BLaER1 (cell line): ENCODE results near the gene GNL1.
"Not testable (repeated sequence)": the region's sequence is repeated elsewhere in the genome, so short reads cannot be mapped to it uniquely, and the experiment has no call there.

Source experiments
- H3K27ac ChIP-seq: shearing (Covaris generic); formaldehyde crosslinking; 2 replicates; pipeline ENCODE4 v1.8.1; 2022
- H3K27me3 ChIP-seq: shearing (Covaris generic); formaldehyde crosslinking; 2 replicates; pipeline ENCODE4 v1.8.1; 2022
- H3K36me3 ChIP-seq: shearing (Covaris generic); formaldehyde crosslinking; 2 replicates; pipeline ENCODE4 v1.8.1; 2022
- H3K4me1 ChIP-seq: shearing (Covaris generic); formaldehyde crosslinking; 2 replicates; pipeline ENCODE4 v1.8.1; 2022
- H3K4me2 ChIP-seq: shearing (Covaris generic); formaldehyde crosslinking; 2 replicates; pipeline ENCODE4 v1.8.1; 2022
- H3K4me3 ChIP-seq: shearing (Covaris generic); formaldehyde crosslinking; 2 replicates; pipeline ENCODE4 v1.8.1; 2022
- H3K9ac ChIP-seq: shearing (Covaris generic); formaldehyde crosslinking; 2 replicates; pipeline ENCODE4 v1.8.1; 2022
- H3K9me3 ChIP-seq: shearing (Covaris generic); formaldehyde crosslinking; 2 replicates; pipeline ENCODE4 v1.8.1; 2022
- H4K20me1 ChIP-seq: shearing (Covaris generic); formaldehyde crosslinking; 2 replicates; pipeline ENCODE4 v1.8.1; 2022
- Cebpa-rat ChIP-seq: shearing (Covaris generic); IDR thresholded peaks from 2 replicates; pipeline ENCODE4 v1.8.1; 2022

Gene GNL1

DNA sequence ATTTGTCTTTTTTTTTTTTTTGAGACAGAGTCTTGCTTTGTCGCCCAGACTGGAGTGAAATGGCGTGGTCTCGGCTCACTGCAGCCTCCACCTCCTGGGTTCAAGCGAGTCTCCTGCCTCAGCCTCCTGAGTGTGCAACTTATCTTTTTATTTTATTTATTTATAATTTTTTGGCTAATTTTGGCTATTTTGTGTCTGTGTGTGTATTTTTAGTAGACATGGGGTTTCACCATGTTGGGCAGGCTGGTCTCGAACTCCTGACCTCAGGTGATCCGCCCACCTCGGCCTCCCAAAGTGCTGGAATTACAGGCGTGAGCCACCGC, 39.6 kb downstream of the GNL1 start:
- peak overlapping the region; percentile 97 for H3K27ac ChIP-seq
- peak; percentile 54; the same call in 1 of the 2 replicates for TF ChIP-seq Cebpa-rat

DNA sequence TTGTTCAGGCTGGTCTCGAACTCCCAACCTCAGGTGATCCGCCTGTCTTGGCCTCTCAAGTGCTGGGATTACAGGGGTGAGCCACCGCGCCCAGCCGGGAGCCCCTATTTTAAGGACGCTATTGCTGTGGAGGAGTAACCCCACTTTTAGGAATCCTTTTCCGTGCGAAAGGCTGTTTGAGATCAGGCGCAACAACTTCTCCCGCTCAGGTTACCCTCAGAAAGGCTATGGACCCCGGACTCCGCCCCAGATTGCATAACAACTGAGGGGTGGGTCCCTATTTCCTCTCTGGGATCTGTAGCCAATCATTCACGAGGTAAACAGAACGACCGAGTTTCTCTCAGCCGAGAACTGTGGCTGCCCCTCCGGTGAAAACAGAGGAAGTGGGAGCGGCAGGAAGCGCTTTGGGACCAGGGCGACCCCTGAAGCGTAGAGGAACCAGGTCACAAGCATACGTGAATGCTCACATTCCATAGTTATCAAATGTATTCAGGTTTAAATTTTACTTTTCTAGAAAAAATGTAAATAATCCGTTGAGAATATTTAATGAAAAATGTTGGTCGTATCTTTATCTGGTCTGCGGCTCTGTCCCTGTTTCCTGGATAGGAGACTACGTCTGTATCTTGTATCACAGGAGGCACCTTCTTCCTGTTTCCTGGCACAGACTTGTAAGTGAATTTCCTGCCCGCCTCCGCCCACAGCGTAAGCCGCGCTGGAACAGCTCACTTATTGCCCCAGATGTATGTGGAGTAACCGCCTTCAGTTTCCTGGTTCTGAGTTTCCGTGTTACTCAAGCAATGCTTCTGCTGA, 40.1 kb downstream of the GNL1 start:
- H3K9ac ChIP-seq = peak overlapping the region; percentile 84
- H3K36me3 ChIP-seq = no peaks in the 10 kb centered on the region
- H3K4me1 ChIP-seq = peaks cover 66% of the 10 kb centered on the region
- H4K20me1 ChIP-seq = no peaks in the 10 kb centered on the region
- peak overlapping the region; percentile 88 for H3K4me2 ChIP-seq
- peaks cover 39% of the 10 kb centered on the region for H3K9me3 ChIP-seq
- H3K27ac ChIP-seq = peak overlapping the region; percentile 97
- peak; percentile 99 for TF ChIP-seq Cebpa-rat
- H3K27me3 ChIP-seq = no peaks in the 10 kb centered on the region
- H3K4me3 ChIP-seq = peak overlapping the region; percentile 68

More for the DNA sequence above, 39.6 kb downstream of the GNL1 start:
- peak overlapping the region; percentile 68; the same call in 1 of the 2 replicates for H3K4me3 ChIP-seq
- H3K27me3 ChIP-seq, H3K36me3 ChIP-seq, H4K20me1 ChIP-seq: not testable (repeated sequence)
- peaks cover 60% of the 10 kb centered on the region for H3K4me1 ChIP-seq
- H3K9me3 ChIP-seq = peaks cover 42% of the 10 kb centered on the region
- H3K4me2 ChIP-seq = peak overlapping the region; percentile 88
- H3K9ac ChIP-seq = peak overlapping the region; percentile 84; the same call in 1 of the 2 replicates

DNA sequence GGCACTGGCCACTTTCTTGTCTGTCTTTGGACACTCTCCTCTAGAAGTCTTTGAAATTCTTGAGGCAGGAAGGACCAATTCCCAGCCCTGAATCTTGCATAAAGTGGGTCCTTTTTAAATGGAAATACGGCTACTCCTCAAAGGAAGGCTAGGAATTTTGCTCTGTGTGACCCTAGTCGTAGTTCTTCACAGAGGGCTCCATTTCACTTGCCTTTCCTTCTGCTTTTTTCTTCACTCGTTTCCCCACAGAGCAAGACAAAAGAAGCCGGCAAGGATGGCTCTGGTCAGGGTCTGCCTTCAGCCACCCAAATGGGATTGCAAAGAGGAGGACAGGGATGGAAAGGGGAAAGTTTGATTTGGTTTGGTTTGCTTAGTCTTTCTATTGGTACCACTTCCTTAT, 41.2 kb downstream of the GNL1 start:
- TF ChIP-seq Cebpa-rat = no peak
- Histone ChIP-seq H4K20me1 (no peaks in the 10 kb centered on the region), H3K9ac (peak overlapping the region; percentile 84), H3K4me3 (peak overlapping the region; percentile 68), H3K36me3 (no peaks in the 10 kb centered on the region), H3K4me2 (peak overlapping the region; percentile 88), H3K4me1 (peaks cover 76% of the 10 kb centered on the region), H3K9me3 (peaks cover 29% of the 10 kb centered on the region), H3K27ac (peak overlapping the region; percentile 97), H3K27me3 (no peaks in the 10 kb centered on the region)

DNA sequence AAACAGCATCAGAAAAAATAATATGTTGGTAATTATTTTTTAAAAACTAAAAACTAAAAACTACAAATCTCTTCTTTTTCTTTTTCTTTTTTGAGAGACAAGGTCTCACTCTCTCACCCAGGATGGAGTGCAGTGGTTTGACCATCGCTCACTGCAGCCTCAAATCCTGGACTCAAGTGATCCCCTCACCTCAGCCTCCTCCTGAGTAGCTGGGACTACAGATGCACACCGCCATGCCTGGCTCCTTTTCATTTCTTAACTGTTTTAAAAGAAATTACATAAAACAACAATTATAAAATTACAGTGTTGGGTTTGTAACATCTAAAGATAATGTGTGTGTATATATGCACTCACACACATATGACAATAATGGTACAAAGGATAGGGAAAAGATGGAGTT, 42.8 kb downstream of the GNL1 start:
- Histone ChIP-seq H3K4me3 (no peak overlapping the region), H3K9me3 (peaks cover 12% of the 10 kb centered on the region), H3K36me3 (no peaks in the 10 kb centered on the region), H3K27ac (peak overlapping the region; percentile 97; the same call in 1 of the 2 replicates), H3K4me1 (peaks cover 86% of the 10 kb centered on the region), H3K27me3 (no peaks in the 10 kb centered on the region), H3K9ac (no peak overlapping the region), H4K20me1 (no peaks in the 10 kb centered on the region), H3K4me2 (no peak overlapping the region)
- TF ChIP-seq Cebpa-rat = no peak

DNA sequence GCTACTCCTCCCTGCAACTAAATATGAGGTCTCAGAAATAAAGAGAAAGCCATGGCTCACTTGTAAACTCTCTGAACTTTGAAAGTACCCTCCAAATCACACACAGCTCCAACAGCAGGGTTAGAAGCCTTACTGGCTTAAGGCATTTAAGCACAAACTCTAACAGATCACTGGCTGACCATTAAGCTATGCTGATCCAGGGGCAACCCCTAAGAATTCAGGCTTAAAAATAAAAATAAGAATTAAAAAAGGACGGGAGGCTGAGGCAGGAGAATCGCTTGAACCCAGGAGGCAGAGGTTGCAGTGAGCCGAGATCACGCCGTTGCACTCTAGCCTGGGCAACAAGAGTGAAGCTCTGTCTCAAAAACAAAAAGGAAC, 45.1 kb downstream of the GNL1 start:
- Histone ChIP-seq H3K27me3 (no peaks in the 10 kb centered on the region), H3K9me3 (no peaks in the 10 kb centered on the region), H4K20me1 (no peaks in the 10 kb centered on the region), H3K27ac (peak overlapping the region; percentile 93), H3K36me3 (no peaks in the 10 kb centered on the region), H3K4me3 (no peak overlapping the region), H3K4me2 (peak overlapping the region; percentile 81), H3K4me1 (peaks cover 95% of the 10 kb centered on the region), H3K9ac (peak overlapping the region; percentile 73)
- TF ChIP-seq Cebpa-rat = no peak

DNA sequence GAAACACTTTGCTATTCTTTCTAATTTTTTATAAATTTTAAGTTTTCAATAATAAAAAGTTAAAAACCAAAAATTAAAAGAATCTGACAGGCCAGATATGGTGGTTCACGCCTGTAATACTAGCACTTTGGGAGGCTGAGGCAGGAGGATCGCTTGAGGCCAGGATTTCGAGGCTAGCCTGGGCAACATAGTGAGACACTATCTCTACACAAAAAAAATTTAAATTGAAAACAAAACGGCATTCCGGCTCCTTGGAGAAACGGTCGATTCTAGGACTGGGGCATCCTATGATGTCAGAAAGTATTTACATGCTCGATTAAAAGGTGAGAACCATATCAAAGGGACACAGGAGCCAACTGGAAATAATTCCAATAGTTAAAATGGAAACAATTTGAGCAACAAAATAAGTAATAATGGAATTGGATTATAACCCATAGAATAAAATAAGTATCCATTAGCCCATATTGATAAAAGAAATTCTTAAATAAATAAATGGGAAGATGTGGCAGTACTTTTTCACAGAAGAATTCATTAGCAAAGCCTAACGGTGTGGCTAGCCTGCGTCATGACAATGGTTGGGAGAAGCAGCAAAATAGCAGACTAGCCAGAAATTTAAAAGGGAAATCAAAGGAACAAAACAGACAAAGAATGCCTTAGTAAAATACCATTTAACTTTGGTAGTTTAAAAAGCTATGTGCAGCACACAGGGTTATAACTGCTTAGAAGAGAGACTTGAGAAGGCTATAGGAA, 45.7 kb downstream of the GNL1 start:
- Histone ChIP-seq H4K20me1 (no peaks in the 10 kb centered on the region), H3K4me1 (peaks cover 97% of the 10 kb centered on the region), H3K4me3 (peak overlapping the region; percentile 48), H3K27ac (peak overlapping the region; percentile 93), H3K9me3 (no peaks in the 10 kb centered on the region), H3K4me2 (peak overlapping the region; percentile 81), H3K9ac (peak overlapping the region; percentile 73), H3K27me3 (no peaks in the 10 kb centered on the region), H3K36me3 (no peaks in the 10 kb centered on the region)
- TF ChIP-seq Cebpa-rat = no peak

DNA sequence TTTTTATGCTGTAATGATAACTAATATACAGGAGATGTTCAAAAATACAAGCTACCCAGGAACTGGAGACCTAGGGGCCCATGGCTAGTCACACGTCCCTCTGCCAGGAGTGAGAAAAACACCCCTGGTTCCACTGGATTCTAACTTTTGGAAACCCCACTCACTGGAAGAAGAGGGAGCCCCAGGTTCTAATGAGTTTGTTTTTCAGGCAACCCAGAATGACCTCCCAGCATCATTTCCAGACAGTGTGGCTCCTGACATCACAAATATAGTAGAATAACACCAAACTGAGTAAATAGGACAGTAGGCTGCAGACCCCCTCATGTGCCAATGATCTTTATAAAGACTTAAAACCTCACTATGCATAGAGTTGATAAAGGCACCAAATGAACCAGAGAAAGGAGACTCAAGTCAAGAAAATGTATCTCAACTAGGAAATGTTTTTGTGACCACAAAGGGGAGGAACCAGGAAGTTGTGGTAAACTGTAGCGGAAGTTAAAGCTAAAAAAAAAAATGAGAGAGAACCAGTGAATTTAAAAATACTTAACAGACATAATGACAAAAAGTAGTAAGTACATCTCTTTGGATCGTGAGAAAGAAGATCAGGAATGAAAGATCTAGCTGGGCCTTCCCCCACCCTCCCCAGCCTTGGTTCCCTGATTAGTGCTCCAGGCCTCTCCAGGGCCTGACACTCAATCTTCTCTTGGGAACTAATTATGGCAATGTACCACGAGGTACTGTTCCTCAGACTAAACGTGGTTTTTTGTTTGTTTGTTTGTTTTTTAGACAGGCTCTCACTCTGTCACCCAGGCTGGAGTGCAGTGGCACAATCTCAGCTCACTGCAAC, 47.2 kb downstream of the GNL1 start:
- peak overlapping the region; percentile 81 for H3K4me2 ChIP-seq

DNA sequence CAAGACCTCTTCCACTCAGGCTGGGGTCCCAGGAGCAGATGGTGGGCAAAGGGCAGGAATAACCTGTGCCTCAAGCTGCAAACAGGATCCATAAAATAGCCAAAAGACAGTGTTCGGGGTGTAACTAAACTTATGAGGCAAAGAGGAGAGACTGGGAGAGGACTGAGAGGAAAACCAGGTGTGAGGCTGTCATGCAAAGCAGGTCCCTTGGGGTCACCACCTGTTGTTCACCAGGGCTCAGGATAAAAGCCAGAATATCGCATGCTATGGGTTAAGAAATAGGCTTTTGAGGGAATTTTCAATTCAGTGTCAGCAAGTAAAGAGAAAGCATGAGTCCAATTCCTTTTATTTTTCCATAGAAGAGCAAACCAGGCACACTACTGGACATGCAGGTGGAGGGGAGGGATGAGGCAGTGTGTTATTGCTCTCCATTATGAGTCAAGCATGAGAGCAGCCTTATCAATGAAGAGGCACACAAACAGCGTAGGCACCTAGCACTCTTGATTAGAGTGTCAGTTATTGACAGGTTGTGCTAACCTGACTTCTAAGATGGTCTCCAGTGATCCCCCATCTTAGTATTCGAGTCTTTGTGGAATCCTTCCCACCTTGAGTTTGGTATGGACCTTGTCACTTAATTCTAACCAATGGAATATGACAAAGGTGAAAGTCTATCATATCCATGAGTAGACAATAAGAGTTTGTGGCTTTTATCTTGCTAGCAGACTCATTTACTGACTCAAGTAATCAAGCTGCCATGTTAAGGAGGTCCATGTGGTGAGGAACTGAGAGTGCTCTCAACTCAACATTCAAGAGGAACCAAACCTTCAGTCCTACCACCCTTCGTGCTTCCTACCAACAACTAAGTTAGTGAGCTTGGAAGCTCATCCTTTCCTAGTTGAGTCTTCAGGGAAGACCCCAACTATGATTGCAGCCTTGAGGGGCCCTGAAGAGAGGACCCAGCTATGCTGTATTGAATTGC, 48.2 kb downstream of the GNL1 start:
- no peak for TF ChIP-seq Cebpa-rat
- Histone ChIP-seq H4K20me1 (no peaks in the 10 kb centered on the region), H3K27me3 (no peaks in the 10 kb centered on the region), H3K9me3 (no peaks in the 10 kb centered on the region), H3K4me3 (peak overlapping the region; percentile 48), H3K4me1 (peaks cover 75% of the 10 kb centered on the region), H3K9ac (peak overlapping the region; percentile 73), H3K36me3 (no peaks in the 10 kb centered on the region), H3K27ac (peak overlapping the region; percentile 93), H3K4me2 (peak overlapping the region; percentile 81)

More for the DNA sequence above, 47.2 kb downstream of the GNL1 start:
- H3K4me3 ChIP-seq = peak overlapping the region; percentile 48
- TF ChIP-seq Cebpa-rat = no peak
- peak overlapping the region; percentile 73 for H3K9ac ChIP-seq
- H3K4me1 ChIP-seq = peaks cover 85% of the 10 kb centered on the region
- H3K27me3 ChIP-seq = no peaks in the 10 kb centered on the region
- H3K27ac ChIP-seq = peak overlapping the region; percentile 93
- no peaks in the 10 kb centered on the region for H3K9me3 ChIP-seq
- H4K20me1 ChIP-seq = no peaks in the 10 kb centered on the region
- H3K36me3 ChIP-seq = no peaks in the 10 kb centered on the region
